Muscle layer of duodenum (tissue), 2 donors: ENCODE measurements around the gene RNF223.
"Not testable (repeated sequence)": the region's sequence is repeated elsewhere in the genome, so short reads cannot be mapped to it uniquely, and the experiment has no call there.

Experiments
- H3K27ac ChIP-seq: one replicate; pipeline ENCODE4 v1.7.0; 2013; ENCODE audit warnings: mild to moderate bottlenecking, low read length
- H3K27me3 ChIP-seq: one replicate; pipeline ENCODE4 v1.7.0; 2013; ENCODE audit warnings: low read depth, mild to moderate bottlenecking, control low read depth, low read length
- H3K36me3 ChIP-seq, 2 donors: one replicate each; pipeline ENCODE4 v1.7.0; 2013; ENCODE audit warnings: low read length in 2 of 2, control low read depth in 1 of 2, mild to moderate bottlenecking in 1 of 2; ENCODE audit not compliant: insufficient read depth in 2 of 2, control insufficient read depth in 1 of 2
- H3K4me1 ChIP-seq, 2 donors: one replicate each; pipeline ENCODE4 v1.7.0; 2013; ENCODE audit warnings: low read length in 2 of 2, mild to moderate bottlenecking in 2 of 2, control low read depth in 1 of 2, moderate library complexity in 1 of 2; ENCODE audit not compliant: insufficient read depth in 2 of 2, control insufficient read depth in 1 of 2
- H3K4me3 ChIP-seq, 2 donors: one replicate each; pipeline ENCODE4 v1.7.0; 2013; ENCODE audit warnings: low read length in 2 of 2, low read depth in 1 of 2, mild to moderate bottlenecking in 1 of 2
- H3K9me3 ChIP-seq, 2 donors: one replicate each; pipeline ENCODE4 v1.7.0; 2013; ENCODE audit warnings: low read length in 2 of 2, control low read depth in 1 of 2, mild to moderate bottlenecking in 1 of 2; ENCODE audit not compliant: control insufficient read depth in 1 of 2
- donor health status: healthy.

Gene RNF223

GRCh38 chr1:1084372-1085170, 10.5 kb upstream of the RNF223 start:
- Histone ChIP-seq H3K4me3 (no peak overlapping the region), H3K36me3 (no peaks in the 10 kb centered on the region), H3K4me1 (peaks cover 0 to 9% of the 10 kb centered on the region in 2 donors), H3K9me3 (no peaks in the 10 kb centered on the region), H3K27me3 (no peaks in the 10 kb centered on the region), H3K27ac (no peak overlapping the region)

- Histone ChIP-seq H3K4me3 (no peak overlapping the region), H3K27me3 (no peaks in the 10 kb centered on the region), H3K36me3 (no peaks in the 10 kb centered on the region), H3K4me1 (peaks cover 0 to 12% of the 10 kb centered on the region in 2 donors), H3K9me3 (no peaks in the 10 kb centered on the region), H3K27ac (no peak overlapping the region)
Observed at GRCh38 chr1:1083416-1084371, 9.6 kb upstream of the RNF223 start.

- Histone ChIP-seq H3K36me3 (no peaks in the 10 kb centered on the region), H3K27me3 (no peaks in the 10 kb centered on the region), H3K27ac (no peak overlapping the region)
Observed at GRCh38 chr1:1082776-1083415, 8.8 kb upstream of the RNF223 start.

GRCh38 chr1:1082239-1082775, 8.2 kb upstream of the RNF223 start:
- no peak overlapping the region for H3K27ac ChIP-seq
- H3K36me3 ChIP-seq, result no peaks in the 10 kb centered on the region
- peaks cover 0 to 12% of the 10 kb centered on the region in 2 donors for H3K4me1 ChIP-seq
- no peak overlapping the region for H3K4me3 ChIP-seq
- no peaks in the 10 kb centered on the region for H3K27me3 ChIP-seq
- H3K9me3 ChIP-seq, result no peaks in the 10 kb centered on the region

More at GRCh38 chr1:1082776-1083415, 8.8 kb upstream of the RNF223 start:
- H3K4me3 ChIP-seq, result no peak overlapping the region
- peaks cover 0 to 12% of the 10 kb centered on the region in 2 donors for H3K4me1 ChIP-seq
- H3K9me3 ChIP-seq, result no peaks in the 10 kb centered on the region

GRCh38 chr1:1081311-1082238, 7.5 kb upstream of the RNF223 start:
- Histone ChIP-seq H3K4me1 (peaks cover 0 to 12% of the 10 kb centered on the region in 2 donors), H3K4me3 (no peak overlapping the region), H3K36me3 (no peaks in the 10 kb centered on the region), H3K27ac (no peak overlapping the region), H3K27me3 (no peaks in the 10 kb centered on the region), H3K9me3 (no peaks in the 10 kb centered on the region)

DNA sequence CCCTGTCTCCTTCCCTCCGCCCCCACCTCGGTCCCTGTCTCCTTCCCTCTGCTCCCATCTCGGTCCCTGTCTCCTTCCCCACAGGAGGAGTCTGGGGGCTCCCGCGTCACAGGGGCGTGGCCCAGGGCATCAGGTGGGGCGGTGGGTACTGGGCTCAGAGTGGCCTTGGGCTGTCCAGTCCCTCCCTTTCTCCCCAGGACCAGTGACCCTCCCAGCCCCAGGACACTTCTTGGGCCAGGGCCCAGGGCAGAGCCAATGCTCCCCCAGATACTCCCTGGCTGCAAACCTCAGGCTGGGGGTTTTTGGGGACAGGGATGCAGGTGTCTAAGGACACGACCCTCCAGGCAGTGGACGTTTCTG, 6.8 kb upstream of the RNF223 start:
- H3K4me1 ChIP-seq, result peaks cover 0 to 12% of the 10 kb centered on the region in 2 donors
- no peaks in the 10 kb centered on the region for H3K27me3 ChIP-seq
- no peaks in the 10 kb centered on the region for H3K9me3 ChIP-seq
- H3K27ac ChIP-seq, result no peak overlapping the region
- no peak overlapping the region for H3K4me3 ChIP-seq
- no peaks in the 10 kb centered on the region for H3K36me3 ChIP-seq

GRCh38 chr1:1080122-1080757, 6.1 kb upstream of the RNF223 start:
- no peaks in the 10 kb centered on the region for H3K36me3 ChIP-seq
- peaks cover 0 to 12% of the 10 kb centered on the region in 2 donors for H3K4me1 ChIP-seq
- no peak overlapping the region for H3K27ac ChIP-seq
- no peaks in the 10 kb centered on the region for H3K27me3 ChIP-seq
- no peaks in the 10 kb centered on the region for H3K9me3 ChIP-seq
- peak overlapping the region in 1 of 2 donors; percentile 56 for H3K4me3 ChIP-seq

DNA sequence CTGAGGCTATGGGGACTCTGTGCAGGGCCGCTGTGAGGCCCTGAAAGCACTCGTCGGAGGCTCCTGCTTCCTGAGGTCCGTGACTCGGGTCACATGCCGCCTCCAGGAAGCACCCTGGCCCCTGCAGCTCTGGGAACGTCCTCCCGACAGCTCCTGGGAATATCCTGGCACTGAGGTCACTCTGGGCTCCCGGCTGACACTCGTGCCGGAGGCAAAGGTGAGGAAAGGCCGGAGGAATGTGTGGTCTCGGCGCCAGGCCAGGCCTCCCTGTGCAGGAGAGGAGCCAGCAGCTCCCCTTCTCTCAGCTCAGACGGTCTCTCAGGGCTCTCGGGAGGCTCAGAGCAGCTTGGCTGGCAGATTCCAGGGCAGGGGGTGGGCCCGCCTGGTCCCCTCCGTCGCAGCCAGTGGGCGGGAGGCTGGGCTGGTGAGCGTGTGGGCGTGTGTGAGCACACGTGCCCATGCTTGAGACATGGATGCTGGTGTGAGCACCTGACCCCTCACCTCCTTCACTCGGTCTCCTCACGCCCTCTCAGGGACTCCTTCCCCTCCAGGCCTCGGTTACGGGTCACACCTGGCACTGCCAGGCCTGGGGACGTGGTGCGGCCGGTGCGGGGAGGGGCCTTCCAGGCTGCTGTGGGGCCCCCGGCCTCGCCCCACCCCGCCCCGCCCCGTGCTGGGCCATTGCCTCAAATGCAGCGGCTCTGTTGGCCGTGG, 5.5 kb upstream of the RNF223 start:
- no peaks in the 10 kb centered on the region for H3K36me3 ChIP-seq
- H3K27me3 ChIP-seq, result peaks cover 4% of the 10 kb centered on the region
- H3K4me3 ChIP-seq, result peak overlapping the region in 1 of 2 donors; percentile 56
- H3K9me3 ChIP-seq, result no peaks in the 10 kb centered on the region
- H3K4me1 ChIP-seq, result peaks cover 0 to 12% of the 10 kb centered on the region in 2 donors
- no peak overlapping the region for H3K27ac ChIP-seq

GRCh38 chr1:1077396-1077795, 3.3 kb upstream of the RNF223 start:
- not testable (repeated sequence) for H3K36me3 ChIP-seq, H3K27me3 ChIP-seq, H3K27ac ChIP-seq, H3K9me3 ChIP-seq, H3K4me3 ChIP-seq
- H3K4me1 ChIP-seq, result peaks cover 0 to 12% of the 10 kb centered on the region in 2 donors
